HepG2 (cell line): ENCODE data around the gene ACTN4. TPM values are rescaled to one million over a fixed set of nuclear protein-coding genes. Genes with fewer than 3 reads are reported as not detected.
A peak's percentile ranks its signal among the peaks of the same experiment; 100 is the strongest.

Source experiments
- ATAC-seq: fragments of 200-7000 bp; cut with Tn5 transposase; 3 replicates; pipeline ENCODE4 v1.9.1; 2020; ENCODE audit warnings: mild to moderate bottlenecking, moderate library complexity
- BruUV-seq: library from RNA; stranded (reverse); fragments of 400-500 nt; replicated peaks from 2 replicates; lab custom pipeline; 2021; lab: Mats Ljungman, UMichigan
- CTCF ChIA-PET: fragments of 300-600 bp; formaldehyde crosslinking; extraction: SDS; loops from one replicate; lab custom pipeline; 2021; ENCODE audit warnings: low total read pairs, inconsistent platforms, low intra/inter-chr PET ratio; lab: Yijun Ruan, JAX
- POLR2A ChIA-PET: fragments of 350-600 bp; sonication (Branson Sonifier 250); formaldehyde crosslinking; loops from one replicate; lab custom pipeline; 2020; ENCODE audit warnings: antibody characterized with exemption, inconsistent platforms; lab: Yijun Ruan, JAX
- DNase-seq: peaks from one replicate; pipeline ENCODE4 v3.0.0-alpha.2; 2015; ENCODE audit warnings: low spot score
- FAIRE-seq: peaks from 3 replicates; lab custom pipeline; 2011; peaks lifted over from hg19 to GRCh38; lab: Jason Lieb, UNC
- H2AFZ ChIP-seq: one replicate; pipeline ENCODE4 v1.6.1; 2011; ENCODE audit warnings: low read length, inconsistent platforms
- H3K27ac ChIP-seq: fragments of 300-600 bp; 3 replicates; pipeline ENCODE4 v1.8.0; 2011; ENCODE audit warnings: mixed run types, mild to moderate bottlenecking, mixed read lengths, low read length, inconsistent platforms; ENCODE audit not compliant: insufficient read depth; ENCODE audit errors: extremely low read length
- H3K27me3 ChIP-seq, 2 experiments: fragments of 200-600 bp in 1 of 2; 2 replicates in 1 of 2; 3 replicates in 1 of 2; pipeline versions ENCODE4 v1.6.0 to v1.8.0; 2011; ENCODE audit warnings: low read length in 2 of 2, mild to moderate bottlenecking in 2 of 2, moderate library complexity in 2 of 2, inconsistent platforms in 1 of 2; ENCODE audit not compliant: insufficient read depth in 2 of 2, control insufficient read depth in 1 of 2
- H3K36me3 ChIP-seq, 2 experiments: fragments of 200-600 bp in 1 of 2; replicated peaks in 1 of 2; 2 replicates in 1 of 2; 3 replicates in 1 of 2; pipeline versions ENCODE4 v1.5.1 to v1.8.0; 2011; ENCODE audit warnings: low read length in 2 of 2, inconsistent platforms in 1 of 2; ENCODE audit not compliant: insufficient read depth in 2 of 2, control insufficient read depth in 1 of 2
- H3K4me1 ChIP-seq: 2 replicates; pipeline ENCODE4 v1.5.1; 2012; ENCODE audit warnings: low read length, inconsistent platforms; ENCODE audit not compliant: insufficient read depth
- H3K4me2 ChIP-seq: 2 replicates; pipeline ENCODE4 v1.6.0; 2011; ENCODE audit warnings: low read depth, low read length, inconsistent platforms
- H3K4me3 ChIP-seq, 3 experiments: fragments of 200-600 bp in 1 of 3; sonication (generic), shearing (Covaris generic) in 1 of 3; replicated peaks in 1 of 3; 2 replicates each; pipeline ENCODE4 v1.5.1; 2011 to 2016; ENCODE audit warnings: low read length in 3 of 3, inconsistent platforms in 2 of 3, low read depth in 2 of 3, mild to moderate bottlenecking in 2 of 3, control low read depth in 1 of 3, mixed read lengths in 1 of 3; ENCODE audit not compliant: insufficient read depth in 1 of 3
- H3K79me2 ChIP-seq: one replicate; pipeline ENCODE4 v1.6.1; 2011; ENCODE audit warnings: low read length, inconsistent platforms; ENCODE audit not compliant: insufficient read depth
- H3K9ac ChIP-seq: 2 replicates; pipeline ENCODE4 v1.6.0; 2011; ENCODE audit warnings: mild to moderate bottlenecking, low read depth, low read length, inconsistent platforms; ENCODE audit not compliant: insufficient read depth
- H3K9me3 ChIP-seq: 2 replicates; pipeline ENCODE4 v1.5.1; 2012; ENCODE audit warnings: mild to moderate bottlenecking, low read length
- H4K20me1 ChIP-seq: 2 replicates; pipeline ENCODE4 v1.6.0; 2011; ENCODE audit warnings: inconsistent platforms, mild to moderate bottlenecking, low read length, moderate library complexity; ENCODE audit not compliant: insufficient read depth
- FIP1L1 ChIP-seq: fragments of 200-400 bp; formaldehyde crosslinking; IDR thresholded peaks from 2 replicates; pipeline ENCODE4 v1.6.1; 2018; ENCODE audit warnings: low read depth, mild to moderate bottlenecking, low read length, moderate library complexity, borderline replicate concordance; ENCODE audit not compliant: insufficient read depth
- MIER3 ChIP-seq: IDR thresholded peaks from 2 replicates; pipeline ENCODE4 v1.6.1; 2016; ENCODE audit warnings: missing compliant biosample characterization, borderline replicate concordance
- NCOA5 ChIP-seq: sonication (generic); formaldehyde crosslinking; IDR thresholded peaks from 2 replicates; pipeline ENCODE4 v1.4.0; 2020; ENCODE audit warnings: missing genetic modification reagents
- PAX8 ChIP-seq: sonication (generic); formaldehyde crosslinking; IDR thresholded peaks from 2 replicates; pipeline ENCODE4 v1.8.0; 2022; ENCODE audit warnings: mild to moderate bottlenecking, missing genetic modification reagents, borderline replicate concordance
- PPARG ChIP-seq: conservative IDR thresholded peaks from 2 replicates; pipeline ENCODE4 v1.6.1; 2016; ENCODE audit warnings: missing biosample characterization, missing genetic modification reagents
- RXRA ChIP-seq: sonication (generic); formaldehyde crosslinking; IDR thresholded peaks from 2 replicates; pipeline ENCODE4 v1.5.1; 2020; ENCODE audit warnings: missing genetic modification reagents
- ZC3H13 ChIP-seq: sonication (generic); formaldehyde crosslinking; IDR thresholded peaks from 2 replicates; pipeline ENCODE4 v1.8.1; 2023; ENCODE audit warnings: mild to moderate bottlenecking, missing genetic modification reagents, moderate library complexity
- ZFX ChIP-seq: sonication (generic); formaldehyde crosslinking; IDR thresholded peaks from 2 replicates; pipeline ENCODE4 v1.4.0; 2020; ENCODE audit warnings: mild to moderate bottlenecking, low read depth, missing genetic modification reagents, moderate library complexity
- ZNF10 ChIP-seq: sonication (generic); formaldehyde crosslinking; IDR thresholded peaks from 2 replicates; pipeline ENCODE4 v1.4.0; 2020; ENCODE audit warnings: mild to moderate bottlenecking, low read depth, missing genetic modification reagents, borderline replicate concordance
- ZNF101 ChIP-seq: sonication (generic); formaldehyde crosslinking; IDR thresholded peaks from 2 replicates; pipeline ENCODE4 v1.4.0; 2020; ENCODE audit warnings: mild to moderate bottlenecking, low read depth, missing genetic modification reagents, borderline replicate concordance
- ZNF354B ChIP-seq: sonication (generic); formaldehyde crosslinking; IDR thresholded peaks from 2 replicates; pipeline ENCODE4 v1.8.0; 2022; ENCODE audit warnings: mild to moderate bottlenecking, missing genetic modification reagents
- WGBS: methylation state at CpG from one replicate; pipeline ENCODE4 v1.1.6; 2017; ENCODE audit warnings: low lambda C conversion rate; 5-methylcytosine and 5-hydroxymethylcytosine counted together
- in situ Hi-C: cut with HindIII; loops from 2 replicates; pipeline ENCODE4 v1.10.0; 2017; ENCODE audit warnings: low pct_unique_long_range_greater_than_20kb; ENCODE audit not compliant: extremely low pct_ligation_motif_present
- intact Hi-C: fragments of 100-400 bp; cut with micrococcal nuclease; formaldehyde crosslinking; loops from one replicate; pipeline ENCODE4 v1.10.0; 2022; ENCODE audit not compliant: unreplicated experiment
- polyA plus RNA-seq, 8 experiments: library from polyadenylated mRNA; depleted of rRNA in 3 of 8; stranded (reverse) in 7 of 8; unstranded in 1 of 8; fragments of >200 nt; fragmentation: Illumina TruSeq in 4 of 8; extraction: Trizol in 4 of 8; gene quantifications; 2 replicates each; pipeline versions ENCODE4 v1.2.1 to v1.2.3, GENCODE V29; 2011 to 2016; ENCODE audit warnings: low read depth in 4 of 8, missing spikeins in 1 of 8, mixed read lengths in 1 of 8; ENCODE audit not compliant: insufficient read depth in 1 of 8
- total RNA-seq, 5 experiments: library from RNA; depleted of rRNA; stranded (reverse); fragments of >200 nt; fragmentation: Illumina TruSeq; extraction: Trizol; gene quantifications; 2 replicates each; pipeline ENCODE4 v1.2.3, GENCODE V29; 2016; ENCODE audit warnings: low read depth in 1 of 5
- TF ChIP-seq, protein P1 (sequence below): sonication (generic); formaldehyde crosslinking; IDR thresholded peaks from 2 replicates; pipeline ENCODE4 v1.8.1; 2023; ENCODE audit warnings: mild to moderate bottlenecking, missing genetic modification reagents, borderline replicate concordance
- TF ChIP-seq, protein P2 (sequence below): IDR thresholded peaks from 2 replicates; pipeline ENCODE4 v1.6.1; 2016; ENCODE audit warnings: missing genetic modification reagents, missing compliant biosample characterization

The ACTN4 gene
- total and polyA plus RNA-seq, 2 of the 13 experiments (the other 11 are each of a cell fraction or from before 2014, with no cell fraction given) = 171 to 192 TPM

DNA sequence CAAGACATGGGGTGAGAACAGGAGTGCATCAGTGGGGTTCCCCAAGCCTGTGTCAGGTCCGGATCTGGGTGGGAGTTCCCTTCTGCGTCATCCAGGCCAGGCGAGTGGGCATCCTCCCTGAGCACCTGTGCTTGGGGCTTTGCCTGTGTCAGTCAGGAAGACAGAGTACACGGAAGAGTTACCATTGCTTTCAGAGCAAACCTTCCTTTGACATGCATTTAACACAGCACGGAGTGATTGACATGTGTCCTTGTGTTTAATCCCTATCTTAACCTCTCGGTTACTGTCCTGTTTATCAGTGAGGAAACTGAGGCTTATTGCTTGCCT is 49.2 kb downstream of the ACTN4 start (continued):
- TF ChIP-seq PAX8 (CRISPR knock-in tag) (no peak), ZNF10 (CRISPR knock-in tag) (no peak), ZC3H13 (CRISPR knock-in tag) (no peak), FIP1L1 (no peak), ZNF101 (CRISPR knock-in tag) (no peak), RXRA (no peak), MIER3 (no peak), NCOA5 (CRISPR knock-in tag) (no peak), ZNF354B (CRISPR knock-in tag) (no peak), PPARG (CRISPR knock-in tag) (no peak)
- TF ChIP-seq, protein P1, sequence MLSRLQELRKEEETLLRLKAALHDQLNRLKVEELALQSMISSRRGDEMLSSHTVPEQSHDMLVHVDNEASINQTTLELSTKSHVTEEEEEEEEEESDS (CRISPR knock-in tag) = no peak
- TF ChIP-seq, protein P2, sequence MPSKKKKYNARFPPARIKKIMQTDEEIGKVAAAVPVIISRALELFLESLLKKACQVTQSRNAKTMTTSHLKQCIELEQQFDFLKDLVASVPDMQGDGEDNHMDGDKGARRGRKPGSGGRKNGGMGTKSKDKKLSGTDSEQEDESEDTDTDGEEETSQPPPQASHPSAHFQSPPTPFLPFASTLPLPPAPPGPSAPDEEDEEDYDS (CRISPR knock-in tag) = no peak

DNA sequence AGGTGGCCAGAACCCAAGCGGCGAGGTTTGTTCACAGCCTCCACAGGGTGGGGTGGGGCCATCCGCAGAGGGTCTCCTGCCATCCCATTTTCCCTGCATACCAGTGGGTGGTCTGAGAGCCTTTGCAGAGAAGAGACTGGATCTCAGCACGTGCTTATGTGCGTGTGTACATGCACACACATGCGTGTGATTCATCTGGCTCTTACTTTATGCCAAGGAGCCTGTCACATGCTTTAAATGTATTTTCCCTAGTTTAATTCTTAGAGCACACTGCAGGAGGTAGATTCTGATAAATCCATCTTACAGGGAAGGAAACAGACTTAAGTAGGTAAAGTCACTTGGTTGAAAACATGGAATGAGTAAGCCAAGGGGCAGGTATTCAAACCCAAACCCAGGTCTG is 49.7 kb downstream of the ACTN4 start:
- Histone ChIP-seq H3K27ac (peak overlapping the region; percentile 42), H4K20me1 (peaks cover 12% of the 10 kb centered on the region; the same call in 1 of the 2 replicates), H3K4me1 (peaks cover 100% of the 10 kb centered on the region), H3K4me3 (no peak overlapping the region), H3K79me2 (peaks cover 85% of the 10 kb centered on the region), H3K27me3 (no peaks in the 10 kb centered on the region), H3K9ac (no peak overlapping the region), H3K4me2 (no peak overlapping the region), H3K36me3 (peaks cover 23 to 53% of the 10 kb centered on the region in 2 experiments), H3K9me3 (no peaks in the 10 kb centered on the region), H2AFZ (no peak overlapping the region)
- no TSS peak for BruUV-seq
- in situ Hi-C loops = no loop called here
- DNase-seq = no peak
- ChIA-PET CTCF (no interaction called here), POLR2A (no interaction called here)
- intact Hi-C loops = no loop called here
- ATAC-seq = no peak
- no peak for TF ChIP-seq ZFX (CRISPR knock-in tag)
- WGBS = 100% methylated on average over 3 of the region's 6 CpGs
- no peak for FAIRE-seq
